ENCODE results near the gene VPS52.

DNA sequence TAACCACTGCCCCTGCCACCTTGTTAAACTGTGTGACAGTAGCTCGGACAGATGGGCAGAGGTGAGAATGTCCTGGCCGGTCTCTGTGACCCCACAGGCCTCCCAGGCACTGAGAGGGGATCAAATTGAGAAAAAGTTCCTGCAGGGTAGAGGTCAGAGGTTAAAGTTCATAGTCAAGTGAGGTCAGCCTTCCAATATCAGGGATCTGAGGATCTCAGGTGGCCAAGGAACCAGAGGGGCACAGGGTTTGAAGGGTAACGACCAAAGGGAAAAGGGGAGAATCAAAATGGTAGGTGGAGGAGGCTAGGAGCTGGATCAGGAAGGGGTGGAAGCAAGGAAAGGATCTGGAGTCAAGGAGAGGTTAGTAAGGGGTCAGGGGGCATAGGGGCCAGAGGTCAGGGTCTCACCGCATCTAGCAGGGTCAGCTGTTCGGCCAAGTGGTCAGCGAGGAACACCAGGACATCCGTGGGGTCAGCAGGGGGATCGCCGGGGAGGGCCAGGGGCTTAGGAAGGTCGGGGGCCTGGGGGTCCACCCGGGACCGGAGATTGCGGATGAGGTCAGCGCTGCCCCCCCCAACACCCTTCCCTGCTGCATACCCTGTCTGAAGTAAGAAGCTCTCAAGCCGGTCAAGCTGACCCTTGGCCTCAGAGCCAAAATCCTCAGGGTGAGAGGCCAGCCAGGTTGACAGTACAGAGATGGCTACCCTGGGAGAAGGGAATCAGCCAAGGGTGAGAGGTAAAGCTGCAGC is 24.1 kb upstream of the VPS52 start:
- TF ChIP-seq, protein P1, sequence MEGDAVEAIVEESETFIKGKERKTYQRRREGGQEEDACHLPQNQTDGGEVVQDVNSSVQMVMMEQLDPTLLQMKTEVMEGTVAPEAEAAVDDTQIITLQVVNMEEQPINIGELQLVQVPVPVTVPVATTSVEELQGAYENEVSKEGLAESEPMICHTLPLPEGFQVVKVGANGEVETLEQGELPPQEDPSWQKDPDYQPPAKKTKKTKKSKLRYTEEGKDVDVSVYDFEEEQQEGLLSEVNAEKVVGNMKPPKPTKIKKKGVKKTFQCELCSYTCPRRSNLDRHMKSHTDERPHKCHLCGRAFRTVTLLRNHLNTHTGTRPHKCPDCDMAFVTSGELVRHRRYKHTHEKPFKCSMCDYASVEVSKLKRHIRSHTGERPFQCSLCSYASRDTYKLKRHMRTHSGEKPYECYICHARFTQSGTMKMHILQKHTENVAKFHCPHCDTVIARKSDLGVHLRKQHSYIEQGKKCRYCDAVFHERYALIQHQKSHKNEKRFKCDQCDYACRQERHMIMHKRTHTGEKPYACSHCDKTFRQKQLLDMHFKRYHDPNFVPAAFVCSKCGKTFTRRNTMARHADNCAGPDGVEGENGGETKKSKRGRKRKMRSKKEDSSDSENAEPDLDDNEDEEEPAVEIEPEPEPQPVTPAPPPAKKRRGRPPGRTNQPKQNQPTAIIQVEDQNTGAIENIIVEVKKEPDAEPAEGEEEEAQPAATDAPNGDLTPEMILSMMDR (IDR thresholded peaks at IDR 0.05; ENCODE audit: low read depth, low read length) = no peak
- no peak for TF ChIP-seq POLR2A (IDR thresholded peaks at IDR 0.05; ENCODE audit: extremely low read depth, insufficient read length)
- TF ChIP-seq, protein P2, sequence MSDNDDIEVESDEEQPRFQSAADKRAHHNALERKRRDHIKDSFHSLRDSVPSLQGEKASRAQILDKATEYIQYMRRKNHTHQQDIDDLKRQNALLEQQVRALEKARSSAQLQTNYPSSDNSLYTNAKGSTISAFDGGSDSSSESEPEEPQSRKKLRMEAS (IDR thresholded peaks at IDR 0.05; ENCODE audit: low read depth, low read length) = no peak
